Measurements from ENCODE around the gene PSG6. TPM values are rescaled to one million over a fixed set of nuclear protein-coding genes. Genes with fewer than 3 reads are reported as not detected.
"Not testable (repeated sequence)": the region's sequence is repeated elsewhere in the genome, so short reads cannot be mapped to it uniquely, and the experiment has no call there.

Gene PSG6
- total and polyA plus RNA-seq, 4 donors = not detected

DNA sequence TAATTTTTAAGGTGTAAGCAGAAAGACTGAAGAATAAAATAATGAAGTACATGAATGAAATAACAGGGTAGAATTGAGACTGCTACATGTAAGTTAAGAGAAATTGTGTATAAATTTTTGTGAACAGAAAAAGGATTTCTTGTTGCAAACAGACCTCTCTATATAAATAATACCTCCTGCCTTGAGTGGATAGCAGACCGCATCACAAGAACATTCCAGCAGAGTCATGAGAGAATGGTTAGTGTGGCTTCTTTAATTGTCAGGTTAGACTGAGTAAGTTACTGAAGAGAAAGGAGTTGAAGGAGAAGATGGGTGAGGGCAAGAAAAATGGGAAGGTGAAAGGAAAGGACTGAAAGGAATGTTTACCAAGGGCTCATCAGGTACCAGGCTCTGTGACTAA, 18.6 kb downstream of the PSG6 start:
- not testable (repeated sequence) for H3K9ac ChIP-seq (ENCODE audit: insufficient read depth in 1 of 2, low read length in 2 of 2); H3K4me1 ChIP-seq (ENCODE audit: control insufficient read depth in 5 of 5, insufficient read depth in 5 of 5, low read length in 5 of 5); H3K9me3 ChIP-seq (ENCODE audit: control insufficient read depth in 4 of 4, insufficient read depth in 3 of 4, low read length in 3 of 4); H3K27ac ChIP-seq (ENCODE audit: low read depth in 1 of 2, low read length in 1 of 2); H3K4me3 ChIP-seq; ATAC-seq (ENCODE audit: insufficient read depth, low FRiP score); H3K36me3 ChIP-seq (ENCODE audit: control insufficient read depth in 4 of 4, insufficient read depth in 4 of 4, low read length in 4 of 4); H3K27me3 ChIP-seq (ENCODE audit: control insufficient read depth in 3 of 3, insufficient read depth in 3 of 3, low read length in 2 of 3); DNase-seq
- 76 to 86% methylated on average over 1 of the region's 1 CpG for WGBS, 2 donors

DNA sequence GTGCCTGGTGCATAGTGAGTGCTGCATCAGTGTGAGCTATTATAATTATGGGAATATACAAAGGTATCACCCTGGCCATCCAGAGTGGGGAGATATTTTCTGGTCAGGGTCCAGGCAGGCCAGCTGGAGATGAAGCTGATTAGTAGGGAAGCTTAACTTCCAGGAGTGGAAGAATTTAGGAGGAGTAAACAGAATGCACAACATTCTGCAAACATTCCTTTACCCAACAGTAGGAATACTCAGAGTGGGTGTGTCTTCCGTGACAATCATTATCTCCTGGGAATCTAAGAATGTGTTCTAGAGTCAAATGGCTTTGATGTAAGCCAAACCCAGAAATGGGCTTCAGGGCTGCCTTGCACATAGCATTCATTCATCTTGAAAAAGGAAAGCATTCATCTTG, 19.0 kb downstream of the PSG6 start:
- H3K9ac ChIP-seq (ENCODE audit: insufficient read depth in 1 of 2, low read length in 2 of 2); ATAC-seq (ENCODE audit: insufficient read depth, low FRiP score); H3K4me1 ChIP-seq (ENCODE audit: control insufficient read depth in 5 of 5, insufficient read depth in 5 of 5, low read length in 5 of 5); H3K9me3 ChIP-seq (ENCODE audit: control insufficient read depth in 4 of 4, insufficient read depth in 3 of 4, low read length in 3 of 4); H3K27me3 ChIP-seq (ENCODE audit: control insufficient read depth in 3 of 3, insufficient read depth in 3 of 3, low read length in 2 of 3); H3K36me3 ChIP-seq (ENCODE audit: control insufficient read depth in 4 of 4, insufficient read depth in 4 of 4, low read length in 4 of 4); H3K4me3 ChIP-seq; H3K27ac ChIP-seq (ENCODE audit: low read depth in 1 of 2, low read length in 1 of 2); DNase-seq: not testable (repeated sequence)
- 54 to 65% methylated on average over 1 of the region's 1 CpG for WGBS, 2 donors

DNA sequence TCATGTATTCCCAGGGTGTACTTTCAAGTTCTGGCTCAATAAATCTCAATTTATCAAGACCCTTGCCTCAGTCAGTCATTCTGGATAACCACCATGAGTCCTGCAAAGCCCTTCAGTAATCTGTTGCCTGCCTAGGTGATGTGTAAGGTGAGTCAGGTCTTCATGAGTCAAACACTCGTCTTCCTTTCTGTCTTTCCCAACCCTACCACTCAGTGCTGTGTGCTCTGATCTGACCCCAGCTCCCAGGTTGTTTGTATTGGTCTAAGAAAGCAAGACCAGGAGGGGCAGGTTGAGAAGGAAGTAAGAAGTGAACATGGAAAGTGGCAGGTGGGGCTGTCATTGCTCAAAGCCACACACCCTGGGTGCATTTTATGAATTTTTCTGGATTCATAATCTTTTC, 20.0 kb downstream of the PSG6 start:
- H3K27me3 ChIP-seq (ENCODE audit: control insufficient read depth in 3 of 3, insufficient read depth in 3 of 3, low read length in 2 of 3); H3K4me3 ChIP-seq; H3K9ac ChIP-seq (ENCODE audit: insufficient read depth in 1 of 2, low read length in 2 of 2); H3K9me3 ChIP-seq (ENCODE audit: control insufficient read depth in 4 of 4, insufficient read depth in 3 of 4, low read length in 3 of 4); DNase-seq; H3K36me3 ChIP-seq (ENCODE audit: control insufficient read depth in 4 of 4, insufficient read depth in 4 of 4, low read length in 4 of 4); H3K27ac ChIP-seq (ENCODE audit: low read depth in 1 of 2, low read length in 1 of 2); ATAC-seq (ENCODE audit: insufficient read depth, low FRiP score); H3K4me1 ChIP-seq (ENCODE audit: control insufficient read depth in 5 of 5, insufficient read depth in 5 of 5, low read length in 5 of 5): not testable (repeated sequence)
- WGBS, 2 donors = 24 to 35% methylated on average over 1 of the region's 1 CpG

DNA sequence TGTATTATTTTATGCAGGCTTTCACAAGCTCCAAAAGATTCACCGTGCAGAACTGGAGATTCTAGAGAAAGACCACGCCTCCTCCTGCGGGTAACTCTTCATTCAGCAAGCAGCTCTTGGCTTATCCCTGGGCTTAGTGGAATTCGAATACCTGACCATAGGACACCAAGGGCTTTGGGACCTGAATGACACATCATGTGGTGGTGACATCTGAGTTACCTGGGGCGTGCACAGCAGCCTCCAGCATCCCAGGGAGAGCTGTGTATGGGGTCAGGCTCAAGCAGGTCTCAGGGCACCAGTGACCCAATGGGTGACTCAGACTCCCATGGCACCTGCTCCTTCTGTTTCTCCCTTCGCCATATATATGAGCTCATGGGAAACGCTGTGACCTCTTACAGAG, 27.2 kb downstream of the PSG6 start:
- H3K36me3 ChIP-seq (ENCODE audit: control insufficient read depth in 4 of 4, insufficient read depth in 4 of 4, low read length in 4 of 4); H3K4me3 ChIP-seq; DNase-seq; H3K27ac ChIP-seq (ENCODE audit: low read depth in 1 of 2, low read length in 1 of 2); H3K9ac ChIP-seq (ENCODE audit: insufficient read depth in 1 of 2, low read length in 2 of 2); H3K4me1 ChIP-seq (ENCODE audit: control insufficient read depth in 5 of 5, insufficient read depth in 5 of 5, low read length in 5 of 5); H3K27me3 ChIP-seq (ENCODE audit: control insufficient read depth in 3 of 3, insufficient read depth in 3 of 3, low read length in 2 of 3); H3K9me3 ChIP-seq (ENCODE audit: control insufficient read depth in 4 of 4, insufficient read depth in 3 of 4, low read length in 3 of 4); ATAC-seq (ENCODE audit: insufficient read depth, low FRiP score): not testable (repeated sequence)
- 85 to 94% methylated on average over 7 of the region's 7 CpGs for WGBS, 2 donors

DNA sequence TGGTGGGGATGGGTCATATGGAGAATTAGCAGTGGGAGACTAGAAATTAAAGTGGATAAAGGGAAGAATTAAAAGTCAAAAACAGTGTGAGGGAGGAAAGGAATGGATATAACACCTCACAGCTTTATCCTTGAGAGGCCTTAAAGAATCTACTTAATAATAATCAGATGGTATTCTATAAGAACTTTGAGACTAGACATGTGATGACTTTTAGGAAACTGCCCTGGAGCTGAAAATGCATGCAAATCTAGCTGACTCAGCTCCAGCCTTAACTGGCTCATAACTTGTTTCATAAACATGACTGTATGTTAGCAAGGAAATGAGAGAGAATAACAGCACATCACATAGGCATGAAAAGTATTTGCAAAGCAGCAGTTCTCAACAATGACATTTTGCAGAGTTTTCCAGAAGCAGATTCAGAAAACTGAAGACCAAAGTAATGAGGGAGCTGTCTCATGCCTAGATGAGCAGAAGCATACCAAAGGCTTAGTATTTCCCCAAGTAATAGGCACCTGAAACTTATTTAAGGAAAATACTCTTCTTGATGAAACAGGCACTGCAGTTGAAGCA, 29.7 kb downstream of the PSG6 start:
- not testable (repeated sequence) for H3K36me3 ChIP-seq (ENCODE audit: control insufficient read depth in 4 of 4, insufficient read depth in 4 of 4, low read length in 4 of 4); ATAC-seq (ENCODE audit: insufficient read depth, low FRiP score)

DNA sequence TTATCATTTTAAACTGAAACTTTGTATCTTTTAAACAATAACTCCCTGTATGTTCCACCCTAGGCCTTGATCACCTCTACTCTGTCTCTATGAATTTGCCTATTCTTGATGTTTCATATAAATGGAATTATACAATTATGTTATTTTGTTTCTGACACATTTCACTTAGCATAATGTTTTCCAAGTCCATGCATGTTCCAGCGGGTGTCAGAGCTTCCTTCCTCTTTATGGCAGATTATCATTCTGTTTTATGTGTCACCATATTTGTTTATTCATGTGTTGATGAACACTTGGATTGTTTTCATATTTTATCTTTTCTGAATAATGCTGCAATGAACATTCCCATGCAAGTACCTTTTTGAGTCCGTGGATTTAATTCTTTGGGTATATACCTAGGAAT, 35.0 kb downstream of the PSG6 start:
- not testable (repeated sequence) for H3K9me3 ChIP-seq (ENCODE audit: control insufficient read depth in 4 of 4, insufficient read depth in 3 of 4, low read length in 3 of 4); H3K4me1 ChIP-seq (ENCODE audit: control insufficient read depth in 5 of 5, insufficient read depth in 5 of 5, low read length in 5 of 5); H3K9ac ChIP-seq (ENCODE audit: insufficient read depth in 1 of 2, low read length in 2 of 2); H3K4me3 ChIP-seq; DNase-seq; H3K36me3 ChIP-seq (ENCODE audit: control insufficient read depth in 4 of 4, insufficient read depth in 4 of 4, low read length in 4 of 4); H3K27me3 ChIP-seq (ENCODE audit: control insufficient read depth in 3 of 3, insufficient read depth in 3 of 3, low read length in 2 of 3); H3K27ac ChIP-seq (ENCODE audit: low read depth in 1 of 2, low read length in 1 of 2); ATAC-seq (ENCODE audit: insufficient read depth, low FRiP score)
- WGBS, 2 donors = 65 to 76% methylated on average over 2 of the region's 2 CpGs

More for the DNA sequence above, 29.7 kb downstream of the PSG6 start:
- H3K9me3 ChIP-seq (ENCODE audit: control insufficient read depth in 4 of 4, insufficient read depth in 3 of 4, low read length in 3 of 4); H3K9ac ChIP-seq (ENCODE audit: insufficient read depth in 1 of 2, low read length in 2 of 2); H3K4me3 ChIP-seq; H3K27ac ChIP-seq (ENCODE audit: low read depth in 1 of 2, low read length in 1 of 2); H3K27me3 ChIP-seq (ENCODE audit: control insufficient read depth in 3 of 3, insufficient read depth in 3 of 3, low read length in 2 of 3); H3K4me1 ChIP-seq (ENCODE audit: control insufficient read depth in 5 of 5, insufficient read depth in 5 of 5, low read length in 5 of 5); DNase-seq: not testable (repeated sequence)

DNA sequence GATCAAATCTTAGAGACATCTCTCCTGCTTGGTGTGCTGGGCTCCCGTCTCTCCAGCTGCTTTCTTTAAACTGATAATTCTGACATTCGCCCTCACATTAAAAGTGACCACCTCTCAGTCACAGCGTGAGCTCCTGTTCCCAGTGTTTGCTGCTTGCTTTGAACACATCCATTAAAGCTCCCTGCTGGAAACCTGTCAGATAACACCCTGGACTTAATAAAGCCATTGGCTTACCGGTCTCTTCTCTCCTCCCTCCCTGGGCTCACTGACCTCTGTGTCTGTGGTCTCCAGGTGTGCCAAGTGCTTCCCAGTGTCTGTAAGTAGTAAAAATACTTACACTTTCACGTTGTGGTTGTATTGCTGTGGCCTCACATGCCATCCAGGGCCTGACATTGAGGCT, 35.7 kb downstream of the PSG6 start:
- H3K36me3 ChIP-seq (ENCODE audit: control insufficient read depth in 4 of 4, insufficient read depth in 4 of 4, low read length in 4 of 4); H3K4me3 ChIP-seq; H3K27me3 ChIP-seq (ENCODE audit: control insufficient read depth in 3 of 3, insufficient read depth in 3 of 3, low read length in 2 of 3); H3K9ac ChIP-seq (ENCODE audit: insufficient read depth in 1 of 2, low read length in 2 of 2); ATAC-seq (ENCODE audit: insufficient read depth, low FRiP score); H3K27ac ChIP-seq (ENCODE audit: low read depth in 1 of 2, low read length in 1 of 2); H3K4me1 ChIP-seq (ENCODE audit: control insufficient read depth in 5 of 5, insufficient read depth in 5 of 5, low read length in 5 of 5); H3K9me3 ChIP-seq (ENCODE audit: control insufficient read depth in 4 of 4, insufficient read depth in 3 of 4, low read length in 3 of 4); DNase-seq: not testable (repeated sequence)
- WGBS, 2 donors = 45 to 66% methylated on average over 5 of the region's 5 CpGs

DNA sequence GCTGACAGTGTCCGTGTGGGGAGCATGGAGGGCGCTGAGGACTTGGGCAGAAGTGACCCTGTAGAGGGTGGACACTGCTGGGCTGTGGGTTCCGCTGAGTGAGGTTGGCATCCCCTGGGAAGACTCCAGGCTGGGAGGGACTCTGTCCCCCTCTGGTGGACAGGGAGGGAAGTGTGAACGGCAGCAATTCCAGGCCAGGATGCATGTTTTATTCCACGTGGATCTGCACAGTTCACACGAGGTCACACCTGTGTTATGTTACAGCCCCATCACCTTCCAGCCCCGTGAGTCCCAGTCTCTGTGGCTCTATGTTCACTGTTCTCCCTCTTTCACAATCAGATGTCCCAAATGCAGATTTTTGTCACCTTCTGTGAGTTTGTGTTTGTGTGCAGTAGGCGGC, 36.4 kb downstream of the PSG6 start:
- 58 to 67% methylated on average over 8 of the region's 8 CpGs for WGBS, 2 donors
- not testable (repeated sequence) for H3K9me3 ChIP-seq (ENCODE audit: control insufficient read depth in 4 of 4, insufficient read depth in 3 of 4, low read length in 3 of 4); H3K4me3 ChIP-seq; H3K9ac ChIP-seq (ENCODE audit: insufficient read depth in 1 of 2, low read length in 2 of 2); ATAC-seq (ENCODE audit: insufficient read depth, low FRiP score); H3K4me1 ChIP-seq (ENCODE audit: control insufficient read depth in 5 of 5, insufficient read depth in 5 of 5, low read length in 5 of 5); DNase-seq; H3K36me3 ChIP-seq (ENCODE audit: control insufficient read depth in 4 of 4, insufficient read depth in 4 of 4, low read length in 4 of 4); H3K27me3 ChIP-seq (ENCODE audit: control insufficient read depth in 3 of 3, insufficient read depth in 3 of 3, low read length in 2 of 3); H3K27ac ChIP-seq (ENCODE audit: low read depth in 1 of 2, low read length in 1 of 2)
